Ovary (tissue), 9 donors: ENCODE results near the gene SLC5A5. TPM values are rescaled to one million over a fixed set of nuclear protein-coding genes. Genes with fewer than 3 reads are reported as not detected.

Source experiments
- DNase-seq, 5 donors: peaks; one replicate each; pipeline ENCODE4 v3.0.0-alpha.2; 2019 to 2020
- H3K27ac ChIP-seq, 2 donors: fragments of 200-600 bp; one replicate each; pipeline versions ENCODE4 v1.5.1 to v1.8.0; 2019 to 2022
- H3K27me3 ChIP-seq: fragments of 200-600 bp; one replicate; pipeline ENCODE4 v1.8.0; 2022
- H3K36me3 ChIP-seq: fragments of 200-600 bp; sonication (generic); one replicate; pipeline ENCODE4 v1.5.1; 2019
- H3K4me1 ChIP-seq: one replicate; pipeline ENCODE4 v1.8.1; 2013; ENCODE audit warnings: mild to moderate bottlenecking, moderate library complexity; ENCODE audit not compliant: insufficient read depth
- H3K4me3 ChIP-seq: fragments of 200-600 bp; sonication (generic); one replicate; pipeline ENCODE4 v1.5.1; 2017
- H3K9me3 ChIP-seq, 2 donors: fragments of 200-600 bp in 1 of 2; sonication (generic) in 1 of 2; one replicate each; pipeline versions ENCODE4 v1.5.1 to v1.8.1; 2013 to 2019; ENCODE audit warnings: mild to moderate bottlenecking in 1 of 2, moderate library complexity in 1 of 2
- CTCF ChIP-seq, 3 donors: fragments of 450-650 bp in 2 of 3; fragments of 200-600 bp in 1 of 3; IDR thresholded peaks; one replicate each; pipeline versions ENCODE4 v1.5.1 to v1.8.0; 2016 to 2022; ENCODE audit warnings: antibody characterized with exemption in 3 of 3, mild to moderate bottlenecking in 1 of 3
- EP300 ChIP-seq: sonication (generic); formaldehyde crosslinking; IDR thresholded peaks from one replicate; pipeline ENCODE4 v1.6.1; 2017; ENCODE audit warnings: antibody characterized with exemption
- POLR2A ChIP-seq: fragments of 450-650 bp; IDR thresholded peaks from one replicate; pipeline ENCODE4 v1.6.1; 2017; ENCODE audit warnings: antibody characterized with exemption, mild to moderate bottlenecking, moderate library complexity
- WGBS, 3 donors: extraction: QIAGEN DNeasy Blood & Tissue Kit in 1 of 3; methylation state at CpG; one replicate each; pipeline versions ENCODE4 v1.1.5 to v1.1.7; 2013 to 2017; 5-methylcytosine and 5-hydroxymethylcytosine counted together
- intact Hi-C, 4 donors: fragments of 100-400 bp; cut with DNase I; formaldehyde crosslinking; loops; one replicate each; pipeline versions ENCODE4 v1.11.0 to v1.15.1; 2022 to 2023
- polyA plus RNA-seq, 2 donors: library from polyadenylated mRNA; stranded (reverse); fragments of 200-250 nt in 1 of 2; fragments of 350-450 nt in 1 of 2; fragmentation: Illumina TruSeq in 1 of 2; extraction: RNeasy Lipid Tissue Mini Kit (QIAGEN cat#74804) in 1 of 2; gene quantifications; one replicate each; pipeline ENCODE4 v1.2.3, GENCODE V29; 2013 to 2014
- small RNA-seq: library from RNA; depleted of rRNA; stranded (forward); fragments of <200 nt; gene quantifications from one replicate; pipeline ENCODE3, GENCODE V24; 2016
- total RNA-seq, 7 donors: library from RNA; depleted of rRNA in 2 of 7; stranded (reverse); fragments of >200 nt in 2 of 7; fragmentation: NEBNext Ultra II Directional in 3 of 7; extraction: Animal tissue kit (Norgen Biotek cat#: 25700) in 3 of 7; gene quantifications; one replicate each; pipeline versions ENCODE4 v1.1.0 to v1.2.4, GENCODE V29; 2016 to 2023
- donor health status: DM: no; HTN: no; CAD: no; lungs with moderate emphysema.
- donor health status: DM: no; HTN: no; CAD: no.
- donor health status: Bipolar disorder and iron deficiency.
- donor health status: DM: yes; HTN: yes; CAD: no.
- donor health status: DM: no; HTN: no; CAD: no.
- donor health status: DM: yes; HTN: yes; CAD: no.

The SLC5A5 gene
- total and polyA plus RNA-seq, 9 donors = 0.07 TPM; not detected in 8

- intact Hi-C loops = no loop called here
- no peaks in the 10 kb centered on the region for H3K9me3 ChIP-seq
- no peak overlapping the region for H3K4me3 ChIP-seq
- DNase-seq = peak in 2 of 5 donors; percentile 60 to 66
- no peak for TF ChIP-seq POLR2A
- no peak for TF ChIP-seq CTCF (IDR thresholded peaks at IDR 0.05)
- peaks cover 10% of the 10 kb centered on the region for H3K4me1 ChIP-seq
- no peak overlapping the region for H3K27ac ChIP-seq
- WGBS, 3 donors = 16 to 32% (median 29%) methylated on average over 39 to 41 of the region's 41 CpGs
- H3K27me3 ChIP-seq = no peaks in the 10 kb centered on the region
- H3K36me3 ChIP-seq = no peaks in the 10 kb centered on the region
Measured at GRCh38 chr19:17942582-17943273, 71.0 kb downstream of the SLC5A5 start.

GRCh38 chr19:17943274-17944221 lies 71.8 kb downstream of the SLC5A5 start:
- intact Hi-C loops = no loop called here
- no peak for TF ChIP-seq EP300
- TF ChIP-seq POLR2A = no peak
- no peak for TF ChIP-seq CTCF (IDR thresholded peaks at IDR 0.05)

GRCh38 chr19:17944301-17944700 lies 72.6 kb downstream of the SLC5A5 start:
- intact Hi-C loops = no loop called here
- peak in 2 of 5 donors; percentile 38 to 40 for DNase-seq
- H3K4me1 ChIP-seq = peaks cover 12% of the 10 kb centered on the region
- no peaks in the 10 kb centered on the region for H3K9me3 ChIP-seq
- no peak for TF ChIP-seq CTCF (IDR thresholded peaks at IDR 0.05)
- TF ChIP-seq EP300 = no peak
- no peak for TF ChIP-seq POLR2A
- 23 to 37% (median 37%) methylated on average over 4 of the region's 4 CpGs for WGBS, 3 donors
- no peak overlapping the region for H3K27ac ChIP-seq
- H3K4me3 ChIP-seq = no peak overlapping the region
- H3K27me3 ChIP-seq = no peaks in the 10 kb centered on the region
- H3K36me3 ChIP-seq = no peaks in the 10 kb centered on the region

More at GRCh38 chr19:17943274-17944221, 71.8 kb downstream of the SLC5A5 start:
- no peaks in the 10 kb centered on the region for H3K27me3 ChIP-seq
- H3K4me1 ChIP-seq = peaks cover 10% of the 10 kb centered on the region
- 32 to 59% (median 47%) methylated on average over 32 to 57 of the region's 57 CpGs for WGBS, 3 donors
- no peak overlapping the region for H3K27ac ChIP-seq
- no peak overlapping the region for H3K4me3 ChIP-seq
- H3K36me3 ChIP-seq = no peaks in the 10 kb centered on the region
- no peaks in the 10 kb centered on the region for H3K9me3 ChIP-seq
- peak; percentile 49 to 68 (median 61) for DNase-seq

Small RNAs within 50 kb of the gene (small RNA-seq; reads per million reads assigned to genes)
- gene SNORA68 = not detected

Other genes with a start within 250 kb of the SLC5A5 start
- gene UNC13A, start 183.6 kb upstream of the SLC5A5 start, total RNA-seq = under 1 TPM; 0.08 to 0.32 (median 0.12) TPM
- under 1 TPM; 0.24 to 0.38 TPM for gene UNC13A, start 183.6 kb upstream of the SLC5A5 start, polyA plus RNA-seq
- gene MAP1S, start 152.5 kb upstream of the SLC5A5 start, total RNA-seq = 10 to 100 TPM; 25.4 to 76.8 (median 69.3) TPM
- gene MAP1S, start 152.5 kb upstream of the SLC5A5 start, polyA plus RNA-seq = 10 to 100 TPM in 1 of 2 donors, 1 to 10 TPM in 1; 5.0 to 24.5 TPM
- 1 to 10 TPM; 1.7 to 4.3 (median 3.0) TPM for gene FCHO1, start 120.5 kb upstream of the SLC5A5 start, total RNA-seq
- gene FCHO1, start 120.5 kb upstream of the SLC5A5 start, polyA plus RNA-seq = 1 to 10 TPM in 1 of 2 donors, under 1 TPM in 1; 0.95 to 2.0 TPM
- under 1 TPM in 5 of 7 donors, not detected in 2; 0.34 to 0.79 (median 0.51) TPM for gene B3GNT3, start 76.8 kb upstream of the SLC5A5 start, total RNA-seq
- gene B3GNT3, start 76.8 kb upstream of the SLC5A5 start, polyA plus RNA-seq = under 1 TPM; 0.25 to 0.28 TPM
- 1 to 10 TPM in 4 of 7 donors, under 1 TPM in 2, not detected in 1; 0.38 to 4.9 (median 1.4) TPM for gene INSL3, start 50.4 kb upstream of the SLC5A5 start, total RNA-seq
- gene INSL3, start 50.4 kb upstream of the SLC5A5 start, polyA plus RNA-seq = 100 to 1,000 TPM; 103 to 121 TPM
- gene JAK3, start 24.0 kb upstream of the SLC5A5 start, total RNA-seq = 10 to 100 TPM in 6 of 7 donors, 1 to 10 TPM in 1; 7.5 to 35.5 (median 25.7) TPM
- 10 to 100 TPM in 1 of 2 donors, 1 to 10 TPM in 1; 6.6 to 12.7 TPM for gene JAK3, start 24.0 kb upstream of the SLC5A5 start, polyA plus RNA-seq
- 1,000 to 10,000 TPM; 2,762 to 5,071 (median 3,195) TPM for gene RPL18A, start 12.0 kb upstream of the SLC5A5 start, total RNA-seq
- gene RPL18A, start 12.0 kb upstream of the SLC5A5 start, polyA plus RNA-seq = 1,000 to 10,000 TPM in 1 of 2 donors, 100 to 1,000 TPM in 1; 636 to 4,721 TPM
- 10 to 100 TPM; 20.7 to 69.3 (median 50.4) TPM for gene CCDC124, start 61.1 kb downstream of the SLC5A5 start, total RNA-seq
- gene CCDC124, start 61.1 kb downstream of the SLC5A5 start, polyA plus RNA-seq = 10 to 100 TPM in 1 of 2 donors, 1 to 10 TPM in 1; 4.7 to 74.5 TPM
- 1 to 10 TPM in 4 of 7 donors, under 1 TPM in 2, not detected in 1; 0.33 to 5.9 (median 2.2) TPM for gene KCNN1, start 95.2 kb downstream of the SLC5A5 start, total RNA-seq
- 1 to 10 TPM in 1 of 2 donors, under 1 TPM in 1; 1.00 to 1.7 TPM for gene KCNN1, start 95.2 kb downstream of the SLC5A5 start, polyA plus RNA-seq
- 10 to 100 TPM in 5 of 7 donors, 1 to 10 TPM in 2; 6.8 to 22.8 (median 12.2) TPM for gene ARRDC2, start 136.2 kb downstream of the SLC5A5 start, total RNA-seq
- 10 to 100 TPM; 12.9 to 14.7 TPM for gene ARRDC2, start 136.2 kb downstream of the SLC5A5 start, polyA plus RNA-seq
- gene IL12RB1, start 215.0 kb downstream of the SLC5A5 start, total RNA-seq = under 1 TPM; 0.31 to 0.89 (median 0.57) TPM
- under 1 TPM; 0.22 to 0.70 TPM for gene IL12RB1, start 215.0 kb downstream of the SLC5A5 start, polyA plus RNA-seq
- 10 to 100 TPM in 3 of 7 donors, 1 to 10 TPM in 4; 7.8 to 12.2 (median 9.9) TPM for gene MAST3, start 225.8 kb downstream of the SLC5A5 start, total RNA-seq
- gene MAST3, start 225.8 kb downstream of the SLC5A5 start, polyA plus RNA-seq = 1 to 10 TPM; 2.4 to 5.7 TPM